NCI-H1694 (cell line): Measurements from ENCODE around the gene FRAS1.
"Not testable (repeated sequence)": the region's sequence is repeated elsewhere in the genome, so short reads cannot be mapped to it uniquely, and the experiment has no call there.

ENCODE experiments used
- DNase-seq: peaks from one replicate; lab custom pipeline; 2025; lab: John Stamatoyannopoulos, UW

Gene FRAS1

GRCh38 chr4:78213218-78213617 lies 156.1 kb downstream of the FRAS1 start:
- DNase-seq: no peak

DNA sequence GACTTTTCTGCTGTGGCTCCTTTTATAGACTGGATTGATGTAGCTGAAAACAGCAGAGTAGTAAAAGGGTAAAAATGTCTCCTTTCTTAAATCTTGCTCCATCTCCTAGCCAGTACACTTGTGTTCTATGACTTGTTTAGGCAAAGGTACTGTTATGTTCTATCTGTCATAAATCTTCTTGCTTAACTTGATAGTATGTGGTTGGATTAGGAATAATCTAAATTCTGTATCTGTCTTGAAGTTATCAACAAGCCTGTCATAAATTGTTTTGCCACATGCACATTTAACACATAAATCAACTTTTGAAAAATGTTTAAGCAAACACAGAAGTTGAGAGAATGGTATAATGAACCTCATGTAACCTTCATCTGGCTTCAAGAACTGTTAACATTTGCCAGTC lies 157.0 kb downstream of the FRAS1 start:
- no peak for DNase-seq

- no peak for DNase-seq
Observed at GRCh38 chr4:78217557-78217956, 160.4 kb downstream of the FRAS1 start.

DNA sequence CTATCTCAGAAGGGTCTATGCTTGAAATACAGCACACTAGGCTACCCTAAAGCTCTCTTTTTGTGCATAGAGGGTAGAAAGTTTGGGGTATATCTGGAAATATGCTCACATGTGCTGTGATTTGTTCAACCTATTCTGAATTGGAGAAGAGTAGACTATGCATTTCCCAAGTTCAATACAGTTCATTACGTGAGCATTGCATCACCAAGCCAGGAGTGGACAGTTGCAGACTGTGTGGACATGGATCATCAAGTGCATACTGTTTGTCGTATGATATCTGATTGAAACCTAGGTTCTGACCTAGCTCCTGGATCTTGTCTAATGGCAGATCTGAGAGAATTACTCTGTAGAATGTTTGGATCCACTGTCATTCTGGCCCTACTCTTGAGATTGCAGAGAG lies 161.1 kb downstream of the FRAS1 start:
- DNase-seq: no peak

DNA sequence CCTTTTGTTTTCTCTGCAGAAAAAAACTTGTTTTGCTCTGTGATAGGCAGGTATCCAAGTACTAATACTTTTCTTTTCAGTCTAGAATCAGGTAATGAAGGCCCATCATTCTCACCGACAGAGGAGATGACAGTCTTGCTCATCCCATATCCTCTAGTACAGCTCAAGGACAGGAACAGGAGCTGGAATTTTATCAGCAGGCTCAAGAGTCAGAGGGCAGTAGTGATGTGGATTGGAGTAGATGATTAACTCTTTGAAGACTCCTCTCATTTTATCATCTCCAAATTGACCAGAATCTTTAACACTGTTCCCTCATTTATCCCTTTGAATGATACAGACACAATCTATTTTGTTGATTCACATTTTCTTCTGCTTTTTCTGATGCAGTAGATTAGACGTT lies 162.7 kb downstream of the FRAS1 start:
- DNase-seq: no peak

DNA sequence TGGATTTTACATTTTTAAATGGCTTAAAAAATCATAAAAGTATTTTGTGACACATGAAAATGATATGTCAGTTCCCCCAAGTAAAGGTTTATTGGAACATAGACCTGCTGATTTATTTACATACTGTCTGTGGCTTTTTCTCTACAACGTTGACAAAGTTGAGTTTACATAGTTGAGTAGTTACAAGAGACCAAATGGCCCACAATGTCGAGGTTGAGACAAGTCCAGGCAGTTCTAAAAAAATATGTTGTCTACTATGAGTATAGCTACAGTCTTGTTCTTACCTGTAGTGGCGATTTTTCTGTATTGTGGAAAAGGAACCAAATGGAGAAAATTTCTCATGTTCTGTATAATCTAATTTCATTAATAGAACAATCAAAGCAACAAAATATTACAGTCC lies 163.2 kb downstream of the FRAS1 start:
- no peak for DNase-seq

GRCh38 chr4:78222575-78223186 lies 165.6 kb downstream of the FRAS1 start:
- no peak for DNase-seq

GRCh38 chr4:78225236-78225635 lies 168.1 kb downstream of the FRAS1 start:
- no peak for DNase-seq

GRCh38 chr4:78226279-78226678 lies 169.2 kb downstream of the FRAS1 start:
- no peak for DNase-seq

DNA sequence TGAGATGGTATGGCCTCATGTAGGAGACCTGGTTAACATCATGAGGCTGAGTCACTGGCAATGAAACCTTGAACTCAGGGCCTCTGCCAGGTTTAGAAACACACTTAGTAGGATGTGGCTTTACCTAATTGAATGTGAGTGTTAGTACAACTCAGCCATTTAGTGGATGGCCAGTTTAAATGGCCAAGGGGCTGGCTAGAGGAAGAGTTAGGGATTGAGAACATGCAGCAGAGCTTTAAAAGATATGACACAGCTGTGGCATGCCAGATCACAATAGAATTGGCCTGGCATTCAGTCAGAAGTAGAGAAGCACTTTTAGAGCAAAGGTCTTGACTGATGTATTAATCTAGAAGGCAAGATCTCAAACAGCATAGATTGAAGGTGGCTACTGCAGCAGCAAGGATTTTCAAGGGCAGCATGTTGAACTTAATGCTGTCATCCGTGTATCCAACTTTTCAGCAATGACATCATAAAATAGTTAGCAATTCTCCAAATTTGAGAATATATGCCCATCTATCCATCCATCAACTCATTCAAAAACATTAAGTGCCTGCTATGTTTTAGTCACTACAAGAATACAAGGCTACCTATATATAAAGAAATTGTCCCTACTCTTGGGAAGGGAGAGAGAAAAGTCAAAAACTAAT lies 170.4 kb downstream of the FRAS1 start:
- DNase-seq: no peak

- no peak for DNase-seq
Observed at GRCh38 chr4:78235800-78236199, 178.7 kb downstream of the FRAS1 start.

- no peak for DNase-seq
Observed at GRCh38 chr4:78237360-78237759, 180.2 kb downstream of the FRAS1 start.

DNA sequence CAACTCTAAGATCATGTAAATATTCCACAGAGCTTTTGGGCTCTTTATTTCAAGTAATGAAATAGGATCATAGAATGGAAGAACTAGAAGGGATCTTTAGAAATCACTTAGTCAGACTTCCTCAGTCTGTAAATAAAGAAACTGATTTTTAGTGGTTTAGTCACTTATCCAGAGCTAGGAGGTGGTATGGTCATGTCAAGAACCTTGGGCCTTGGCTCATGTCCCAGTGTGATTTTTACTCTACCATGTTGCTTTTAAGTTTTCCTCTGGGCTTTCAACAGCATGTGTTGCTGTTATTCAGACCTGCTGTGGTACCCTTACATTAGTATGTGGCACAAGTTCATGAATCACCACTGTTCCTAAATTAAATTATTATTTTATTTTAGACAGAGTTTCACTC lies 184.9 kb downstream of the FRAS1 start:
- no peak for DNase-seq

DNA sequence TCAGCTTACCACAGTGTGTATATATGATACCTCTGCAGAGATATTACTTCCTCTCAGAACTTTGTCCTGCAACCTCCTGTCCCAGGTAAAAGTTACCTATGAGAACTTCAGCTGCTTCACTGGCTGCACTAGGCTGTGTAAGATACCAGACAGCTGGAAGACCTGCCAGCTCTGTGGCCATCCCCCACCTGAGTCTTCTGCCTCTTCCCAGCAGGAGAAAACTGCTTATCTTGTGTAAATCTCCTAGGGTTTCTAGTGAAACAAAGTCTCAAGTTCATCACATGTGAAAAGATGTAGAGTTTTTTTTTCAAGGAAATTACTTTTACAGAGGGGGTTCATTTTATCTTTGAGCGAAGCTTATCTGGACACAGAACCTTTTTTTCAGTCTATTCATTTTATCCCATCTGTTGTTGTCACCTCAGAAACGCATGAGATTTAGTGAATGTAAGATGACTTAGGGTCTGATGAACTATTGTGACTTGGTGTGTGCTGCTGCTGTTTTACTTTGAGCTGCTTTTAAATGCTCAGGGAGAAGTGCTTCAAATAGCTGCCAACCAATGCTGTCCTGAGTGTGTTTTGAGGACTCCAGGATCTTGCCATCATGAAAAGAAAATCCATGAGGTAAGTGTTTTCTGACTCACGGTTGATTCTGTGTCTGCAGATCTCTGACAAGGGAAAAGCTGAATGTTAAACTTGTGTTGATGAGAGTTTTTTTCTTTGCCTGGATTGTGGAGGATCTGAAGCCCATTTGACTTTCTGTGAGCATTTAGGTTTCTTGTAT lies 187.8 kb downstream of the FRAS1 start:
- DNase-seq: no peak

DNA sequence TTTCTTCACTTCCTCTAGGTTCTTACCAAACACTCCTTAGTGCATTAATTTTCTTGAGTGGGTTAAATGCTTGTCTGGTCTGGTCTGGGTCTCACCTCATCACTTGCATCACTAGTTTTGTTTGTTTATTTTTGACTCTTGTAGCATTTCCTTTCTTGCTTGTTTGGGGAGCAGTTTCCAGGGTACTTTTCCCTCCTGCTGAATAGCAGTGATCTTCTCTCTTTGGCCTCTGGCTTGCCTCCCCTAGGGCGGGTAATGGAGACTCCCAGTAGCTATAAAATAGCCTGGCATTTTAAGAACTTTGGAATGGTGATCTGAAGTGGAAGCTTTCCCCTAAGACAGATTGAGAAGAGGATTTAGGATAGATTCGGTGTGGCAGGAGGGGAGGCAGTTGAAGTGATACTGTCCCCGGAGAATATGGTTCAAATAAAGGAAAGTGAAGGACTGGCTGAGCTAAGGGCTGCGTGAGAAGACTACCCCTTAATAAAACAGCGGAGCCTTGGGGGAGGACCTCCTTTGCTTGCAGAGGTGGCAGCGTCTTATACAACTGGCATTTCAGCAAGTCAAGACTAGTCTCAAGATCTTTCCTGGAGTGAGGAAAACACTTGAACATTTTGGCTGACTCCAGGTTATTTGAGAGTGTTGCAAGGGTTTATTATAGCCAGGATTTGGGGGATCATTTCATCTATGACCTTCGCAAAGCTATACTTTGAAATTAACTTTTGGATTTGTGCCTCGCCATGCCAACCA lies 190.6 kb downstream of the FRAS1 start:
- DNase-seq: no peak

GRCh38 chr4:78250500-78250899 lies 193.4 kb downstream of the FRAS1 start:
- DNase-seq: no peak

DNA sequence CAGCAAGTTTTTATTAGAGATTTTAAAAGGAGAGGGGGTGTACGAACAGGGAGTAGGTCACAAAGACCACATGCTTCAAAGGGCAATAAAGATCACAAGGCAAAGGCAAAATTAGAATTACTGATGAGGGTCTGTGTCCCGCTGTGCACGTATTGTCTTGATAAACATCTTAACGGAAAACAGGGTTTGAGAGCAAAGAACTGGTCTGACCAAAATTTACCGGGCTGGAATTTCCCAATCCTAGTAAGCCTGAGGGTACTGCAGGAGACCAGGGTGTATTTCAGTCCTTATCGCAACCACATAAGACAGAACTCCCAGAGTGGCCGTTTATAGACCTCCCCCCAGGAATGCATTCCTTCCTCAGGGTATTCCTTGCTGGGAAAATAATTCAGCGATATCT lies 195.7 kb downstream of the FRAS1 start:
- not testable (repeated sequence) for DNase-seq

- DNase-seq: no peak
Observed at GRCh38 chr4:78254893-78255292, 197.8 kb downstream of the FRAS1 start.

DNA sequence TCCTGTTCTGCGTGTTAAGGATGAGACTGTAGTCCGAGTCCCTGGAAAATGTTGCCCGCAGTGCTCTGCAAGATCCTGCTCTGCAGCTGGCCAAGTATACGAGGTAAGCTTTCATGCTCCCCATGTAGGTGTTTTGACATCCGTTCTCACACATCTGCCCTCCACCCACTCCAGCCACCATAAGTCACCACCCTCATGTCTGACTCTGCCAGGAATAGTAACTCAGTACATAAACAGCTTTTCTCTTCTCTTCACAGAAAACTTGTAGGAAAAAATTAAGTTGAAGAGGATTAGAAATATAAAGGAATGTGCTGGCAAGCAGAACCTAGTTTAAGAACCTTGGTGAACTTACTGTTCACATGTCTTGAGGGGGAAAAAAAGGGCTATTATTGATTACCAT lies 207.9 kb downstream of the FRAS1 start:
- DNase-seq: no peak

DNA sequence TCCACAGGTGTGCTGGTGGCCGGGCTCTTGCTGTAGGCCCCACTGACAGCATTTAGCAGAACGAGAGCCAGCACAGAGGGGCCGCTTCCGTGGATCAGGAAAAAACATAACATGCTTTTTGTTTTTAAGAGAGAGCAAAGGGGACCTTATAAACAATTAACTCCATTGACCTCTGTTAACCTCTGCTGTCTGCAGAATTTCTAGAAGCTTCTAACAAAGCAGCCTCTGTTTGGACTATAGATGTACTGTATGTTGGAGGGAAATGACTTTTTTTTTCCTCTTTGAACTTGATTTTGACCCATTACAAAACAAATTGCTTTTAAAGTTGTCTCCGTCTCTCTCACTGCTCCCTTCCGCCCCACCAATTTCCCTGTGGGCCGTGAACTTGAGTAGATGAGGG lies 210.7 kb downstream of the FRAS1 start:
- DNase-seq: no peak

DNA sequence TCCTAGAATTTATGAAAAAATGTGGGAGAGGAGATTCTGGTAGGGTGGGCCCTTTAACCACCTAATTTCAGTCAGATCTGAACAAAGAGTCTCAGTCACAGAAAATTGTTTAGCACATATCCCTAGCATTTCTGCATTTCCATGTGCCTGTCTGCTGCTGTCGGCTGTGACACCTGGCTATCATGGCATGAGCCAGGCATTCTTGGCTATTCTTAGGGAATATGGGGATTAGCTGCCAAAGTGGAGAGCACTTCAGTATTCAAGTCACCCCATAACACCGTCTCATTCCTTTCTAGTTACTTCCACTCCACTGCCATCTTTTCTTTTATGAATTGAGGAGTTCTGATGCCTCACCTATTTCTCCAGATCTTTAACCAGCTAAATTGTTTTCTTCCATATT lies 211.5 kb downstream of the FRAS1 start:
- DNase-seq: no peak

- not testable (repeated sequence) for DNase-seq
Observed at GRCh38 chr4:78275450-78275849, 218.3 kb downstream of the FRAS1 start.

DNA sequence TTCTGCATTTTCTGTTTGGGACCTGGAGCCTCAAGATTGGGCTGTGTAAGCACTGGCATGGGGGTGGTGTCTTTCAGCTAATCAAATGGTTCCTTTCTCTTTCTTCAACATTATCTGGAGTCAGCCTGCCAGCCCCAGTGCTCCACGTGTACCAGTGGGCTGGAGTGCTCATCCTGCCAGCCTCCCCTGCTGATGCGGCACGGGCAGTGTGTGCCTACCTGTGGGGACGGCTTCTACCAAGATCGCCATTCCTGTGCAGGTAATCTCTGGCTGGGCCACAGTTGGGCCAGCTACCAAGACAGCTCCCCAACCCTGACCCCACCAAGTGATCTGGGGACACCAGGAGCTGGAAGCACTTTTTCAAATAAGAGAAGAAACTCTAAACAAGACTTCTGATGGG lies 229.2 kb downstream of the FRAS1 start:
- no peak for DNase-seq
